B cell (primary cell): Measurements from ENCODE around the gene P2RY6. TPM values are rescaled to one million over a fixed set of nuclear protein-coding genes. Genes with fewer than 3 reads are reported as not detected.
A peak's percentile ranks its signal among the peaks of the same experiment; 100 is the strongest.

Experiments used
- ATAC-seq: fragments of 200-7000 bp; cut with Tn5 transposase; one replicate; pipeline ENCODE4 v1.10.0; 2021; ENCODE audit warnings: low read depth, mild to moderate bottlenecking, moderate number of reproducible peaks, moderate library complexity
- CTCF ChIA-PET: fragments of 350-600 bp; sonication (Branson Sonifier 250); formaldehyde crosslinking; loops from one replicate; lab custom pipeline; 2021; ENCODE audit warnings: antibody characterized with exemption, inconsistent platforms; lab: Charles Lee
- POLR2A ChIA-PET: fragments of 350-600 bp; sonication (Branson Sonifier 250); formaldehyde crosslinking; loops from one replicate; lab custom pipeline; 2021; ENCODE audit warnings: antibody characterized with exemption; lab: Charles Lee
- DNase-seq: peaks from one replicate; pipeline ENCODE4 v3.0.0; 2013
- H2AFZ ChIP-seq: 2 replicates; pipeline ENCODE4 v1.6.1; 2012; ENCODE audit warnings: mild to moderate bottlenecking, low read depth, low read length; ENCODE audit not compliant: insufficient read depth, poor library complexity, severe bottlenecking
- H3K27ac ChIP-seq, 2 donors: 1 replicate in 1 of 2; 2 replicates in 1 of 2; pipeline ENCODE4 v1.5.1; 2012 to 2013; ENCODE audit warnings: low read length in 2 of 2, mild to moderate bottlenecking in 2 of 2, moderate library complexity in 1 of 2
- H3K27me3 ChIP-seq, 4 experiments: fragments of 200-600 bp in 1 of 4; sonication (generic) in 1 of 4; replicated peaks in 1 of 4; 1 replicate in 2 of 4; 2 replicates in 2 of 4; pipeline versions ENCODE4 v1.6.1 to v1.7.0; 2013 to 2016; ENCODE audit warnings: low read length in 3 of 4, mild to moderate bottlenecking in 2 of 4, mixed read lengths in 1 of 4, moderate library complexity in 1 of 4; ENCODE audit not compliant: insufficient read depth in 4 of 4, control insufficient read depth in 3 of 4; ENCODE audit errors: control extremely low read depth in 1 of 4
- H3K36me3 ChIP-seq, 2 experiments: replicated peaks in 1 of 2; 1 replicate in 1 of 2; 2 replicates in 1 of 2; pipeline versions ENCODE4 v1.6.1 to v1.7.1; 2013; ENCODE audit warnings: low read length in 1 of 2; ENCODE audit not compliant: insufficient read depth in 2 of 2, control insufficient read depth in 1 of 2; ENCODE audit errors: control extremely low read depth in 1 of 2, extremely low read depth in 1 of 2
- H3K4me1 ChIP-seq, 2 donors: fragments of 200-600 bp in 1 of 2; sonication (generic) in 1 of 2; 1 replicate in 1 of 2; 2 replicates in 1 of 2; pipeline versions ENCODE4 v1.5.1 to v1.6.1; 2013 to 2017; ENCODE audit warnings: low read length in 2 of 2; ENCODE audit not compliant: control insufficient read depth in 2 of 2, insufficient read depth in 2 of 2
- H3K4me2 ChIP-seq: replicated peaks from 2 replicates; pipeline ENCODE3; 2012; ENCODE audit warnings: mild to moderate bottlenecking, low read depth, low read length; ENCODE audit not compliant: poor library complexity, severe bottlenecking
- H3K4me3 ChIP-seq, 5 experiments: fragments of 200-600 bp in 1 of 5; sonication (generic) in 1 of 5; 1 replicate in 3 of 5; 2 replicates in 2 of 5; pipeline versions ENCODE4 v1.5.1 to v1.7.0; 2011 to 2016; ENCODE audit warnings: low read length in 4 of 5, mild to moderate bottlenecking in 4 of 5, low read depth in 2 of 5, control low read depth in 1 of 5, moderate library complexity in 1 of 5; ENCODE audit not compliant: insufficient read depth in 1 of 5; ENCODE audit errors: control extremely low read depth in 1 of 5, extremely low read depth in 1 of 5
- H3K79me2 ChIP-seq: fragments of 200-600 bp; sonication (generic); one replicate; pipeline ENCODE4 v1.6.0; 2016; ENCODE audit warnings: low read length; ENCODE audit not compliant: control insufficient read depth, insufficient read depth
- H3K9ac ChIP-seq: fragments of 200-600 bp; sonication (generic); 2 replicates; pipeline ENCODE4 v1.6.1; 2017; ENCODE audit warnings: mild to moderate bottlenecking, low read length, moderate library complexity
- H3K9me3 ChIP-seq, 3 donors: one replicate each; pipeline versions ENCODE4 v1.6.1 to v1.7.1; 2013; ENCODE audit warnings: low read length in 2 of 3; ENCODE audit not compliant: control insufficient read depth in 2 of 3, insufficient read depth in 1 of 3; ENCODE audit errors: control extremely low read depth in 1 of 3
- H4K20me1 ChIP-seq: 2 replicates; pipeline ENCODE4 v1.6.0; 2012; ENCODE audit warnings: mild to moderate bottlenecking, low read length; ENCODE audit not compliant: insufficient read depth, control insufficient read depth, poor library complexity, severe bottlenecking
- H3K27ac Mint-ChIP-seq: one replicate; pipeline ENCODE4 v1.8.0; 2021; ENCODE audit warnings: mixed read lengths
- H3K27me3 Mint-ChIP-seq: one replicate; pipeline ENCODE4 v1.8.0; 2021; ENCODE audit warnings: mixed read lengths
- H3K4me1 Mint-ChIP-seq: one replicate; pipeline ENCODE4 v1.8.0; 2021; ENCODE audit warnings: mixed read lengths
- H3K4me3 Mint-ChIP-seq: one replicate; pipeline ENCODE4 v1.8.0; 2021; ENCODE audit warnings: mixed read lengths
- H3K9me3 Mint-ChIP-seq: one replicate; pipeline ENCODE4 v1.8.0; 2022; ENCODE audit warnings: mixed read lengths; ENCODE audit not compliant: insufficient read depth
- CTCF ChIP-seq: fragments of 200-600 bp; IDR thresholded peaks from one replicate; pipeline ENCODE4 v1.8.0; 2022; ENCODE audit warnings: antibody characterized with exemption, mild to moderate bottlenecking
- EZH2 ChIP-seq: IDR thresholded peaks from 2 replicates; pipeline ENCODE4 v1.6.1; 2012; ENCODE audit warnings: borderline replicate concordance, low read depth, mild to moderate bottlenecking, moderate library complexity, low read length; ENCODE audit not compliant: insufficient read depth, poor library complexity, severe bottlenecking
- WGBS: methylation state at CpG from one replicate; pipeline ENCODE4 v1.1.5; 2013; ENCODE audit warnings: missing lambda C conversion rate; ENCODE audit not compliant: insufficient coverage; 5-methylcytosine and 5-hydroxymethylcytosine counted together
- intact Hi-C: fragments of 100-400 bp; cut with micrococcal nuclease; formaldehyde crosslinking; loops from one replicate; pipeline ENCODE4 v1.10.0; 2022
- polyA plus RNA-seq: library from polyadenylated mRNA; depleted of rRNA; stranded (reverse); fragments of >200 nt; gene quantifications from 2 replicates; pipeline ENCODE4 v1.2.3, GENCODE V29; 2012
- total RNA-seq, 2 donors: library from RNA; stranded (reverse); fragments of 120-200 nt in 1 of 2; gene quantifications; 1 replicate in 1 of 2; 2 replicates in 1 of 2; pipeline versions ENCODE4 v1.2.3 to v1.2.4, GENCODE V29; 2013 to 2022

Gene P2RY6
- total and polyA plus RNA-seq, 2 donors (not counting 1 experiment from before 2014, with no cell fraction given) = 0.25 TPM; not detected in 1

- TF ChIP-seq CTCF (no peak), EZH2 (no peak)
- Histone ChIP-seq H3K4me3 (no peak overlapping the region), H3K9ac (no peak overlapping the region), H4K20me1 (no peaks in the 10 kb centered on the region), H2AFZ (no peak overlapping the region), H3K36me3 (no peaks in the 10 kb centered on the region), H3K79me2 (no peaks in the 10 kb centered on the region), H3K4me2 (no peak overlapping the region), H3K27me3 (peaks cover 0 to 2% (median 0%) of the 10 kb centered on the region in 4 experiments), H3K9me3 (no peaks in the 10 kb centered on the region), H3K27ac (no peak overlapping the region), H3K4me1 (no peaks in the 10 kb centered on the region)
- Mint-ChIP-seq H3K9me3 (no peaks in the 10 kb centered on the region), H3K27ac (no peak overlapping the region), H3K27me3 (no peaks in the 10 kb centered on the region), H3K4me3 (no peak overlapping the region), H3K4me1 (peaks cover 6% of the 10 kb centered on the region)
- POLR2A ChIA-PET = no interaction called here
- ATAC-seq (no peak), DNase-seq (no peak)
- WGBS = 100% methylated on average over 1 of the region's 3 CpGs
- CTCF ChIA-PET = interaction anchor here (1.2 kb wide), 1 partner anchor 87 kb away, joined by 3 read pairs; no protein-coding TSS in a partner anchor
- intact Hi-C loops = no loop called here
Measured at GRCh38 chr11:73248526-73249185, 23.5 kb upstream of the P2RY6 start.

GRCh38 chr11:73249304-73249703 lies 22.8 kb upstream of the P2RY6 start:
- Histone ChIP-seq H3K9ac (no peak overlapping the region), H3K27me3 (peaks cover 0 to 2% (median 0%) of the 10 kb centered on the region in 4 experiments), H3K9me3 (no peaks in the 10 kb centered on the region), H3K79me2 (no peaks in the 10 kb centered on the region), H2AFZ (no peak overlapping the region), H3K36me3 (no peaks in the 10 kb centered on the region), H3K27ac (no peak overlapping the region), H3K4me3 (no peak overlapping the region), H4K20me1 (no peaks in the 10 kb centered on the region), H3K4me2 (no peak overlapping the region), H3K4me1 (no peaks in the 10 kb centered on the region)
- TF ChIP-seq CTCF (no peak), EZH2 (no peak)
- CTCF ChIA-PET = interaction anchor here (0.7 to 1.2 kb wide), 2 partner anchors 86 to 146 kb away, joined by 3 read pairs; no protein-coding TSS in a partner anchor
- WGBS = no CpG with 5 or more reads among the region's 5 CpGs
- H3K4me3 Mint-ChIP-seq = no peak overlapping the region
- peak; percentile 64 for ATAC-seq
- H3K27ac Mint-ChIP-seq = peak overlapping the region; percentile 38
- no peaks in the 10 kb centered on the region for H3K9me3 Mint-ChIP-seq
- no peak for DNase-seq
- no peaks in the 10 kb centered on the region for H3K27me3 Mint-ChIP-seq
- POLR2A ChIA-PET = no interaction called here
- peaks cover 6% of the 10 kb centered on the region for H3K4me1 Mint-ChIP-seq
- intact Hi-C loops = no loop called here
